Pancreas (tissue), 10 donors: ENCODE measurements around the gene ZNF573. TPM values are rescaled to one million over a fixed set of nuclear protein-coding genes. Genes with fewer than 3 reads are reported as not detected.
"Not testable (repeated sequence)": the region's sequence is repeated elsewhere in the genome, so short reads cannot be mapped to it uniquely, and the experiment has no call there.

Source experiments
- ATAC-seq, 4 donors: fragments of 200-7000 bp; cut with Tn5 transposase; one replicate each; pipeline versions ENCODE4 v1.8.0 to v1.9.1; 2020; ENCODE audit warnings: mild to moderate bottlenecking in 4 of 4, moderate library complexity in 4 of 4
- DNase-seq, 6 donors: peaks; one replicate each; pipeline ENCODE4 v3.0.0-alpha.2; 2020
- FAIRE-seq: peaks from 2 replicates; lab custom pipeline; 2012; peaks lifted over from hg19 to GRCh38; lab: Jason Lieb, UNC
- H3K27ac ChIP-seq, 4 donors: fragments of 200-600 bp; sonication (generic); 1 replicate in 3 of 4; 2 replicates in 1 of 4; pipeline versions ENCODE4 v1.5.0 to v1.8.0; 2020
- H3K27me3 ChIP-seq, 4 donors: fragments of 200-600 bp; one replicate each; pipeline ENCODE4 v1.8.0; 2021
- H3K36me3 ChIP-seq, 3 donors: fragments of 200-600 bp; sonication (generic) in 1 of 3; one replicate each; pipeline versions ENCODE4 v1.5.0 to v1.8.0; 2020 to 2021
- H3K4me1 ChIP-seq, 3 donors: fragments of 200-600 bp; one replicate each; pipeline ENCODE4 v1.8.0; 2021
- H3K4me3 ChIP-seq, 4 donors: fragments of 200-600 bp; sonication (generic) in 2 of 4; one replicate each; pipeline versions ENCODE4 v1.5.0 to v1.8.0; 2020 to 2021
- H3K9me3 ChIP-seq, 4 donors: fragments of 200-600 bp; one replicate each; pipeline ENCODE4 v1.8.0; 2021
- CTCF ChIP-seq, 4 donors: fragments of 200-600 bp; sonication (generic) in 3 of 4; IDR thresholded peaks; one replicate each; pipeline versions ENCODE4 v1.5.0 to v1.8.0; 2021; ENCODE audit warnings: antibody characterized with exemption in 4 of 4
- WGBS, 2 donors: extraction: QIAGEN DNeasy Blood & Tissue Kit; methylation state at CpG; one replicate each; pipeline ENCODE4 v1.1.7; 2013; 5-methylcytosine and 5-hydroxymethylcytosine counted together
- intact Hi-C, 3 donors: fragments of 100-400 bp; cut with DNase I; formaldehyde crosslinking; loops; one replicate each; pipeline versions ENCODE4 v1.11.1 to v1.14.2; 2022
- polyA plus RNA-seq, 2 donors: library from polyadenylated mRNA; stranded (reverse); fragments of 200-250 nt; gene quantifications; one replicate each; pipeline ENCODE4 v1.2.3, GENCODE V29; 2013
- total RNA-seq, 6 donors: library from RNA; stranded (reverse); fragmentation: NEBNext Ultra II Directional in 4 of 6; extraction: Animal tissue kit (Norgen Biotek cat#: 25700) in 4 of 6; gene quantifications; one replicate each; pipeline versions ENCODE4 v1.2.1 to v1.2.4, GENCODE V29; 2021 to 2023
- donor health status: healthy with polysubstance abuse.
- donor health status: DM: no; HTN: no; CAD: no; lungs with moderate emphysema.
- donor health status: DM: no; HTN: no; CAD: no.
- donor health status: control.
- donor health status: control.
- donor health status: Bipolar disorder and iron deficiency.
- donor health status: DM: yes; HTN: yes; CAD: no.
- donor health status: DM: no; HTN: no; CAD: no.
- donor health status: DM: no; HTN: no; CAD: no.
- donor health status: DM: yes; HTN: yes; CAD: no.

The ZNF573 gene
- total and polyA plus RNA-seq, 8 donors = 1.1 to 10.2 (median 4.8) TPM

GRCh38 chr19:37803249-37803840 is 24.0 kb upstream of the ZNF573 start:
- no peak for DNase-seq
- Histone ChIP-seq H3K36me3 (no peaks in the 10 kb centered on the region), H3K4me3 (no peak overlapping the region), H3K9me3 (peaks cover 0 to 4% (median 1%) of the 10 kb centered on the region in 4 donors), H3K4me1 (no peaks in the 10 kb centered on the region), H3K27me3 (no peaks in the 10 kb centered on the region), H3K27ac (no peak overlapping the region)
- FAIRE-seq = no peak
- TF ChIP-seq CTCF (IDR thresholded peaks at IDR 0.05) = no peak
- intact Hi-C loops = no loop called here
- WGBS, 2 donors = 58 to 73% methylated on average over 7 of the region's 7 CpGs
- ATAC-seq = no peak

- FAIRE-seq (no peak), DNase-seq (no peak), ATAC-seq (no peak)
- 34 to 36% methylated on average over 46 of the region's 46 CpGs for WGBS, 2 donors
- no peak overlapping the region for H3K27ac ChIP-seq
- no peaks in the 10 kb centered on the region for H3K4me1 ChIP-seq
- intact Hi-C loops = no loop called here
- no peaks in the 10 kb centered on the region for H3K9me3 ChIP-seq
- H3K36me3 ChIP-seq = no peaks in the 10 kb centered on the region
- H3K27me3 ChIP-seq = no peaks in the 10 kb centered on the region
- TF ChIP-seq CTCF (IDR thresholded peaks at IDR 0.05) = no peak
- H3K4me3 ChIP-seq = no peak overlapping the region
Observed at GRCh38 chr19:37790244-37790925, 11.0 kb upstream of the ZNF573 start.

GRCh38 chr19:37778613-37779126 is 716 bp downstream of the ZNF573 start:
- intact Hi-C loops = no loop called here
- peak overlapping the region; percentile 54 to 76 (median 62) for H3K4me3 ChIP-seq
- no peaks in the 10 kb centered on the region for H3K27me3 ChIP-seq
- DNase-seq = no peak
- peaks cover 0 to 12% (median 7%) of the 10 kb centered on the region in 3 donors for H3K4me1 ChIP-seq
- no peak for TF ChIP-seq CTCF (IDR thresholded peaks at IDR 0.05)
- FAIRE-seq = no peak
- WGBS, 2 donors = 3 to 7% methylated on average over 7 of the region's 7 CpGs
- no peaks in the 10 kb centered on the region for H3K9me3 ChIP-seq
- ATAC-seq = peak; percentile 26 to 45 (median 38)
- H3K27ac ChIP-seq = peak overlapping the region; percentile 51 to 79 (median 60)
- H3K36me3 ChIP-seq = no peaks in the 10 kb centered on the region

- ATAC-seq (no peak), FAIRE-seq (no peak), DNase-seq (no peak)
- 97 to 100% methylated on average over 1 of the region's 1 CpG for WGBS, 2 donors
- H3K4me3 ChIP-seq = no peak overlapping the region
- no peak for TF ChIP-seq CTCF (IDR thresholded peaks at IDR 0.05)
- no peaks in the 10 kb centered on the region for H3K27me3 ChIP-seq
- no peaks in the 10 kb centered on the region for H3K9me3 ChIP-seq
- intact Hi-C loops = no loop called here
- H3K36me3 ChIP-seq = peaks cover 0 to 29% (median 0%) of the 10 kb centered on the region in 3 donors
- H3K27ac ChIP-seq = no peak overlapping the region
- no peaks in the 10 kb centered on the region for H3K4me1 ChIP-seq
Observed at GRCh38 chr19:37770985-37771384, 8.4 kb downstream of the ZNF573 start.

- intact Hi-C loops = no loop called here
- FAIRE-seq (no peak), DNase-seq (no peak), ATAC-seq (no peak)
- no peak overlapping the region for H3K4me3 ChIP-seq
- H3K36me3 ChIP-seq = peaks cover 0 to 27% (median 0%) of the 10 kb centered on the region in 3 donors
- no peak for TF ChIP-seq CTCF (IDR thresholded peaks at IDR 0.05)
- 100% methylated on average over 1 of the region's 1 CpG for WGBS, 2 donors
- no peaks in the 10 kb centered on the region for H3K9me3 ChIP-seq
- no peaks in the 10 kb centered on the region for H3K4me1 ChIP-seq
- no peak overlapping the region for H3K27ac ChIP-seq
- no peaks in the 10 kb centered on the region for H3K27me3 ChIP-seq
Observed at GRCh38 chr19:37763488-37763887, 15.9 kb downstream of the ZNF573 start.

GRCh38 chr19:37757683-37758082 is 21.7 kb downstream of the ZNF573 start:
- peaks cover 0 to 18% (median 0%) of the 10 kb centered on the region in 3 donors for H3K36me3 ChIP-seq
- H3K27me3 ChIP-seq, intact Hi-C loops, FAIRE-seq, ATAC-seq, H3K4me3 ChIP-seq, DNase-seq, H3K9me3 ChIP-seq, H3K27ac ChIP-seq, H3K4me1 ChIP-seq: not testable (repeated sequence)
- 91 to 98% methylated on average over 3 to 4 of the region's 4 CpGs for WGBS, 2 donors
